GM13976 (cell line): ENCODE data around the gene CERS6.

ENCODE experiments used
- DNase-seq: peaks from one replicate; pipeline ENCODE4 v3.0.0; 2012; ENCODE audit warnings: low spot score
- in situ Hi-C: fragments of 300-500 bp; cut with MboI; formaldehyde crosslinking; loops from one replicate; pipeline ENCODE4 v1.12.0; 2022; ENCODE audit warnings: low sequenced_read_pairs, mixed read lengths, inconsistent platforms; ENCODE audit not compliant: unreplicated experiment
- TF ChIP-seq, protein P1 (sequence below): IDR thresholded peaks from 2 replicates; pipeline ENCODE4 v1.5.1; 2012; ENCODE audit warnings: borderline replicate concordance, mild to moderate bottlenecking; ENCODE audit not compliant: insufficient read depth; ENCODE audit errors: extremely low read depth, missing control alignments, control extremely low read depth

CERS6 gene

DNA sequence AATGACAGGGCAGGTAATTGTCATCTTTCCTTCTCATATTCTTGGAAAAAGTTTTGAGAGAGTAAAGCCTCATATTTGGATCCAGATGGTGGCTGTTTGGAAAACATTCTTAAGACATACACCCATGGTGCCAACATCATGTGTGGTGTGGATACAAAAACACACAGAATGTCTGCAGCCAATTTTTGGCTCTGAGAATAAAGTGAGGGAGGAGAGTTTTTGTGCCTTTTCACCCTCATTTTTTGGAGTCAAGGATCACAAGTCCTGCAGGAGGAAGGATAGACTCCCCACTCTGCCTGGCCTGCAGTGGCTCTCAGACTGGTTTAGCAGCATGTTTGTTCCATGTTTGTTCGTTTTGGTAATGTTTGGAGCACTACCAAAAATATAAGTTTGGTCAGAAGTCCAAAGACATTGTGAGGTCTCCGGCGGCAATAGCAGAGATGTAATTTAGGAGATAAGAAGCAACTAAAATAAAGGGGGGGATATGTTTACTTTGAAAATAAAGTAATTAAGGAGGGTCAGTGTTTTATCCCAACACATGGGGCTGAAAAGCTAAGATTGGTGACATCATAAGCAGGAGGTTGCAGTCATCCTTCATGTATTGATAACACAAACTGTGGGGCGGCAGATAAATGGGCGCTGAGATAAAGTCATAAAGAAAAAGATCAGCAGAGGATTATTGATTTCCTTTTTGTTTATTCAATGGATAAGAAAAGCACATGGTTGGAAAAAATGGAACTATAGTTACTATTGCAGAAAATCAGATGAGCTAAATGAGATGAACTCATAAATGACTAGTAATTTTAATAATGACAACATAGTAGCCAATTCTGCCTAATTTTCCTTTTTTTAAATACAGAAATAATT lies 347.0 kb downstream of the CERS6 start:
- in situ Hi-C loops = no loop called here
- no peak for DNase-seq

DNA sequence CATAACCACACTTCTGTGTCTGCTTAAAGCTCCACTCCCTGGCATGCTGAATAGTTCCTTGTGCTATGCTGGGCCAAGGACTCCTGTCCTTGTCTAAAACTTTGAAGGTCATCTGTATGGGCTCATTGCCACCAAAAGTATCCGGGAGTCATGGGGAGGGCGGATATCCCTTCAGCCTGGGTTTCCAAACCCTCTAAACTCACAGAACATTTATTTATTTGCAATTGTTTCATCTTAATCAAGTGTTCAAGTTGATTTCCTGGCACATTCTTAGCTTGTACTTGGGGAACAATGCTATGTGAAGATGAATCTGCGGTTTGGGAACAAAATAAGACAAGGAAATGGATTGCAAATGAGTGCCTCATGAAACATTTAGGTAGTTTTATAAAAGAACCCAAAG lies 348.1 kb downstream of the CERS6 start:
- no peak for DNase-seq
- in situ Hi-C loops = no loop called here
- TF ChIP-seq, protein P1, sequence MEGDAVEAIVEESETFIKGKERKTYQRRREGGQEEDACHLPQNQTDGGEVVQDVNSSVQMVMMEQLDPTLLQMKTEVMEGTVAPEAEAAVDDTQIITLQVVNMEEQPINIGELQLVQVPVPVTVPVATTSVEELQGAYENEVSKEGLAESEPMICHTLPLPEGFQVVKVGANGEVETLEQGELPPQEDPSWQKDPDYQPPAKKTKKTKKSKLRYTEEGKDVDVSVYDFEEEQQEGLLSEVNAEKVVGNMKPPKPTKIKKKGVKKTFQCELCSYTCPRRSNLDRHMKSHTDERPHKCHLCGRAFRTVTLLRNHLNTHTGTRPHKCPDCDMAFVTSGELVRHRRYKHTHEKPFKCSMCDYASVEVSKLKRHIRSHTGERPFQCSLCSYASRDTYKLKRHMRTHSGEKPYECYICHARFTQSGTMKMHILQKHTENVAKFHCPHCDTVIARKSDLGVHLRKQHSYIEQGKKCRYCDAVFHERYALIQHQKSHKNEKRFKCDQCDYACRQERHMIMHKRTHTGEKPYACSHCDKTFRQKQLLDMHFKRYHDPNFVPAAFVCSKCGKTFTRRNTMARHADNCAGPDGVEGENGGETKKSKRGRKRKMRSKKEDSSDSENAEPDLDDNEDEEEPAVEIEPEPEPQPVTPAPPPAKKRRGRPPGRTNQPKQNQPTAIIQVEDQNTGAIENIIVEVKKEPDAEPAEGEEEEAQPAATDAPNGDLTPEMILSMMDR = no peak

More for the DNA sequence above, 347.0 kb downstream of the CERS6 start:
- TF ChIP-seq, protein P1 = no peak

DNA sequence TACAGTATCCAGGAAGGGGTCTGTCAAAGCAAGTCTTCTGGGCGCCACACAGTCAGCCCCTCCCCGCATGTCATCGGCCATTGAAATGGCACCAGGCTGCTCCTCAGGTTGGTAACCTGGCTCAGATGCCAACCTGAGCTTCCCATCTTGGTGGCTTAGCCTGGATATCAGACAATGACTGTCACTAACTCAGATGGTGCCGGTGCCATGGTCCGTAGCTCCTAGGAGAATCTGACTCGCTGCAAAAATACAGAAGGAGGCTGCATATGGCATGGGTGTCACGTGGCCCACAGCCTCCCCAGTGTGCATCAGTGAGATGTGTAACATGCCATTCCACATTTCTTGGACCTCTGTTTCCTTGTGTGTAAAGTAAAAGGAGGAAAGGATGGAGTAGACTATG lies 349.5 kb downstream of the CERS6 start:
- in situ Hi-C loops = no loop called here
- TF ChIP-seq, protein P1 = no peak
- no peak for DNase-seq

DNA sequence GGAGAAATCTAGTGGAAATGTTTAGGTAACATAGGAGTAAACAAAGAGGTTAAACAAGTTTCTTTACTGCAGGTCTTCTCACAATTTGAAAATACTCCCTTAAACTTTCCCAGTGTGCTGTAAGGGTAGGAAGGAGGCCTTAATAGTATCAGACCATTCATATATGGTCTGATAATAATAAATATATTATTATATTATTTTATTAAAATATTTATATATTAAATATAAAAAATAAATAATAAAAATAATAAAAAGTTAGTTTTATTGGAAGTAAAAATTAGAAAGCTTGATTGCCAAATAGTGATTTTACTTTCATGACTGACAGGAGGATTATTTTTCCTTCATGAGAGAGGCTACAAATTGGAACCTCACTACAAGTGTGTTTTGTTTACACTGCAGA lies 353.5 kb downstream of the CERS6 start:
- TF ChIP-seq, protein P1 = no peak
- no peak for DNase-seq
- in situ Hi-C loops = no loop called here

DNA sequence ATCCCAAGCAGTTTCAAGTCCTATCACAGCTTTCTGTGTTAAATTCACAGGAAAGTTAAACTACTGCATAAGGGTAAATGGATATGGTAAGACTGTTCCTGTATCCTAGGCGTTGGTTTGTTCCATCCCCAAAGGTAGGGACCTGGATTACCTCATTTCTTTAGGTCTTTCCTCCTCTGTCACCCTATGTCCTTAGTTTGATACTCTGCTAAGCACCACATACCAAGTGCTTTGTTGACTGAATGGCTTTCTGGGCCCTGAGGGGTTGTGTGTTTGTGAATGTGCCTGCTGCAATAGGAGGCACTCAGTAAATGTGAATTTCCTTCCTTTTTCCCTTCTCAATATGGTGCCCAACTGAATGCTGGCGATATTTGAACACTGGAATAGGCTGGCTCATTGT lies 354.2 kb downstream of the CERS6 start:
- DNase-seq = no peak
- in situ Hi-C loops = no loop called here

DNA sequence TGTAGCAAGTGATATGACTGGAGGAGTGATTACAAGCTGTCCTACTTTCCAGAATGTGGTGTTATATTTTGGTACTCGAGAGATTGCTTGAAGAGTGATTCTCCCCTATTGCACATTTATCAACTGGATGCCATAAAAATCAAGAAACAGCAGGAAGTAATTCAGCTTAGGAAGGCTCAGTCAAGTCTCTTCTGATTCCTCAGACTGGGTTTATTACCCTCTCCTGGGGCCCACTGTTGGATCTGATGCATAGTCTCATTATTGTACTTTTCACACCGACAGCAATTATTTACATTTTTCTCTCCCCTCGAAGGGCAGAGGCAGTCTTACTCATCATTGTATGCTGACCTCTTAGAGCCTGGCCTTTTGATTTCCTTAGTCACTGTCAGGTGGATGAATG lies 355.6 kb downstream of the CERS6 start:
- TF ChIP-seq, protein P1 = no peak
- in situ Hi-C loops = no loop called here
- DNase-seq = no peak

More for the DNA sequence above, 354.2 kb downstream of the CERS6 start:
- TF ChIP-seq, protein P1 = no peak

DNA sequence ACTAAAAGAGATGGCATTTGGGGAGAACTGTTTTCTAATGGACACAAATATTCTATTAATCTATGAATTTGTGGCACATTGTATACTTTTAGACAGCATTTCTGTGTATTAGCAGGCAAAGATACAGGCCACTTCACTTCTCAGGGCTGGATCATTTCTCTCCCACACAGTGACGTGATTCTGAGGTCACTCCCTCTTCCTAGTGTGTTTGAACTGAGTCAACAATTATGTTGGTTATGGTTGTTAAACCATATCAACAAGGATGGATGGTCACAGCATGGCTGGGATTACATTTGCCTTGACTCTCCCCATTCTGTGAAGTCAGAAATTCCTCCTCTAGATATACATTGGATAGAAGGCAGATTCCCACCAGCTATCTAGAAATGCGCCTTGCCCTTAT lies 358.0 kb downstream of the CERS6 start:
- no peak for DNase-seq
- TF ChIP-seq, protein P1 = no peak
- in situ Hi-C loops = no loop called here
